Activated CD4-positive, alpha-beta T cell treated with anti-CD3 and anti-CD28 coated beads, Interleukin-2, amount 10 ng/mL, durations not matched to agents 24 days and 14 days (primary cell): ENCODE results near the gene PLEKHA7. TPM values are rescaled to one million over a fixed set of nuclear protein-coding genes. Genes with fewer than 3 reads are reported as not detected.

Experiments
- DNase-seq: peaks from one replicate; pipeline ENCODE4 v3.0.0; 2022
- H3K27ac Mint-ChIP-seq: one replicate; pipeline ENCODE4 v1.8.0; 2022; ENCODE audit warnings: mild to moderate bottlenecking, mixed read lengths
- H3K27me3 Mint-ChIP-seq: one replicate; pipeline ENCODE4 v1.8.0; 2022; ENCODE audit warnings: mixed read lengths
- H3K36me3 Mint-ChIP-seq: one replicate; pipeline ENCODE4 v1.8.0; 2022; ENCODE audit warnings: low read depth, mild to moderate bottlenecking, mixed read lengths
- H3K4me1 Mint-ChIP-seq: one replicate; pipeline ENCODE4 v1.8.0; 2021; ENCODE audit warnings: mixed read lengths
- H3K4me3 Mint-ChIP-seq: one replicate; pipeline ENCODE4 v1.8.0; 2022; ENCODE audit warnings: mild to moderate bottlenecking, moderate library complexity, mixed read lengths
- H3K9me3 Mint-ChIP-seq: one replicate; pipeline ENCODE4 v1.8.0; 2021; ENCODE audit warnings: mixed read lengths
- intact Hi-C: fragments of 100-400 bp; cut with micrococcal nuclease; formaldehyde crosslinking; loops from one replicate; pipeline ENCODE4 v1.15.1; 2023
- total RNA-seq: library from RNA; stranded (reverse); gene quantifications from 2 replicates; pipeline ENCODE4 v1.2.3, GENCODE V29; 2022

The PLEKHA7 gene
- total RNA-seq, 1 donor from 2014 or later, result 16.7 TPM

DNA sequence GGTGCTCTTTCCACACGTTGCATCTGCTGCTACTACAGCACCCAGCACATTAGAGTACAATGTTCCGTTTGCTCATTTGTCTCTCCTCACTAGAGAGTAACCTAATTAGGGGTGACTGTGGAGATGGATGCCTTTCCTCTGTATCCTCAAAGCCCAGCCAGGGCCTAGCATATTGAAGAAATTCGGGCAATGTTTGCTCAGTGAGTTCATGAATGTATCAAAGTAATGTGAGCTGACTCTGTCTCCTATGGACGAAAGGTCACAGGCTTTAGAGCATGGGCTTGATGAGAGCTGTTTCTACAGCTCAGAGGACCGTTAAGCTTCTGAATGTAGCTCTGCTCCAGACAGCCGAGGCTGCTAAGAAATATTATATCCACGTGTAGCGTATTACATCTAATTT lies 208.3 kb downstream of the PLEKHA7 start:
- H3K4me1 Mint-ChIP-seq, result peaks cover 3% of the 10 kb centered on the region
- no peaks in the 10 kb centered on the region for H3K27me3 Mint-ChIP-seq
- H3K36me3 Mint-ChIP-seq, result no peaks in the 10 kb centered on the region
- intact Hi-C loops, result no loop called here
- H3K4me3 Mint-ChIP-seq, result no peak overlapping the region
- no peak overlapping the region for H3K27ac Mint-ChIP-seq
- no peaks in the 10 kb centered on the region for H3K9me3 Mint-ChIP-seq
- DNase-seq, result no peak

DNA sequence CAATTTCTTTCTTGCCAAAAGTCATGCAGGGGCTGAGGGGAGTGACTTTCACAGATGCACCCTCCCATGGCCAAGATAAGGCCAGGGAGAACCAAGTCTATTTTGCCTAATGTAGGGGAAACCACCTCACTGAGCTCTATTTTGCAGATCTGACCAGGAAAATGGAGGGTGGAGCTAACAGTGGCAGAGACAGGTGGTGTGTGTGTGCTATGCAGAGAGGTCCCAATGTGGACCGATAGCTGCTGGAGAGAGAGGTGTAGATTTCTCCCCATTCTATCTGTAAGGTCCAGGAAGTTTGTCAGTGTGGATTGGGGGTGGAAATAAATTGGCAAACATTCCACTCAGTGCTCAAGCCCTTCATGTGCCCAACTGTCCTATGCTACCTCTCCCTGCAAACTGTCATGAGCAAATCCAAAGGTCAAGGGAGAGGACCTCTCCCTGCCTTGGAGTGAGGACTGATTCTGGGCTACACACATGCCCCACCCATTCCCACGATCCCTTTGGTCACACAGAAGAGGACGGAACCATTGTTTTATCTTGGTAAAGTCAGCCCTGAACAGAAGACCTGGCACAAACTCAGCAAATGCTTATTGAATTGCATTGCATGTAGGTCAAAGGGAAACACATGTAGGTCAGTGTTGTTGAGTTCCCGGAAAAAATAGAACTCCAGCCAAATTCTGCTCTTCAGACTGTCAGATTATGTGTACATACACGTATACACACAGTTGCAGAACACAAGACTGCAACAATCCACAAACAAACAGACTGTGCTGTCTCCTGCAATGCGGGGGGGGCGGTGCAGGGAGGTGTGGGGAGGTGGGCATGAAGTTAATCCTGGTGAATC lies 209.9 kb downstream of the PLEKHA7 start:
- Mint-ChIP-seq H3K9me3 (no peaks in the 10 kb centered on the region), H3K4me3 (no peak overlapping the region), H3K4me1 (peaks cover 14% of the 10 kb centered on the region), H3K27ac (no peak overlapping the region), H3K36me3 (no peaks in the 10 kb centered on the region), H3K27me3 (no peaks in the 10 kb centered on the region)
- intact Hi-C loops, result no loop called here
- DNase-seq, result no peak

DNA sequence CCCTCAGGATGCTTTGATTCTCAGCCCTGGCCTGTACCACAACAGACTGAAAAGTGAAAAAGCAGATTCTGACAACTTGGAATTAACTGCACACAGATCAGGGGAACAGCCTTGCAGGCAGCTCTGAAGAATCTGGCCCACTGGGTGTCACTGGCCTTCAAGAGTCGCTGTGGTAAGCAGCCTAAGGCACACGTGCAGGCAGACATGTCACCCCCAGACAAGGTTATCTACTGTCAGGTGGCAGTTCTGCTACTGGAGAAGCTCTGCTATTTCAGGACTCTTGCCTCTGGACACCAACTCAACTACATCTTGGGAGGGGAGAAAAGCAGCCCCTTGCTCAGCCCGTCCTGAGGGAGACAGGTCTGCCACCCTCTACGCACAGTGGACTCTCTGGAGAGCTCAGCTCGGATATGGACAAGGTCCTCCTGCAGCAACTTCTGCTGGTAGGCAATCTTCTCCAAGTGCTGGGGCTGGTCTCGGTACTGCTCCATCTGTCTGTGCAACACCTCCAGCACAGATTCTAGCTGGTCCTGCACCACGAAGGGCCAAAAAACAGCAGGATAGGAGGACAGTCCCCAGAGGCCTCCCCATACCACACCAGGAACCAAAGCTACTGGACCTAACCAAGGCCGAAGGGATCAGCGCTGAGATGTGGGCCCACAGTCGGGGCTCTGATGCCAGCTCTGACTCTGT lies 212.8 kb downstream of the PLEKHA7 start:
- no peak overlapping the region for H3K4me3 Mint-ChIP-seq
- H3K27me3 Mint-ChIP-seq, result no peaks in the 10 kb centered on the region
- intact Hi-C loops, result no loop called here
- DNase-seq, result no peak
- H3K9me3 Mint-ChIP-seq, result no peaks in the 10 kb centered on the region
- no peaks in the 10 kb centered on the region for H3K36me3 Mint-ChIP-seq
- peaks cover 25% of the 10 kb centered on the region for H3K4me1 Mint-ChIP-seq
- H3K27ac Mint-ChIP-seq, result no peak overlapping the region

DNA sequence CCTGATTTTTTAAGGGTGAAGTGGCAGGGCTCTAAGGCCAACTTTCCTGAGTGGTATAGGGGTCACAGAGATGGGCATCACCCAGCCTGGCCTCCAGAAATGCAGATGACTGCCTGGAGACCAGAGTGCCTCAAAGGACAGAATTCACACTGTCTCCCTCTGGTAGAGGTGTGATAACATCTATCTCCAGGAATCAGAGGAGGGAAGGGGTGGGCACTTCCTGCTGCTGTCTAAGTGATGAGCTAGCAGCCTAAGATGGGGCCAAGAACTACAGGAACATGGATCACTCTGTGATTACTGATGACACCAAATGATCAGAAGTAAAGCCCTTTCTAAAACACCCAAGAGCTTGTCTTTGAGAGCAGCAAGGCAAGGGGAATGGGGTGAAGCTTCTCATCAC lies 213.8 kb downstream of the PLEKHA7 start:
- Mint-ChIP-seq H3K9me3 (no peaks in the 10 kb centered on the region), H3K27me3 (no peaks in the 10 kb centered on the region), H3K4me1 (peaks cover 25% of the 10 kb centered on the region), H3K27ac (no peak overlapping the region), H3K4me3 (no peak overlapping the region), H3K36me3 (no peaks in the 10 kb centered on the region)
- intact Hi-C loops, result no loop called here
- no peak for DNase-seq

DNA sequence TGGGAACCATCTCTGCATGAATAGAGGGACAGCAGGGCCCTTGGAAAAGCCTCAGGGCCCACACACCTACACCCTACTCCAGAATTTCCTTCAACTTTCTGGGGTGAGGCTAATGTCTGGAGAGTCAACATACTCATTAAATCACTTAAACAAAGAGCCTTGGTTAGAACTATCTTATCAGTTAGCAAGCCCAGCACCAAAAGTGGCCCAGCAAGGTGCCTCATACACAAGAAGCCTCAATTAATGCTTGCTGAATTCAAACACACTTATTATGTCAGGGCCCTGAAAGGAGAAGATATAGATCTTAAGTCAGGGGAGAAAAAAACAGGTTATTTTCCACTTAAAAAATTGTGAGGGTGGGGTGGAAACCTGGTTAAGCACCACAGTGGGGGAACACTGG lies 214.3 kb downstream of the PLEKHA7 start:
- Mint-ChIP-seq H3K9me3 (no peaks in the 10 kb centered on the region), H3K27ac (no peak overlapping the region), H3K4me1 (peaks cover 29% of the 10 kb centered on the region), H3K27me3 (no peaks in the 10 kb centered on the region), H3K4me3 (no peak overlapping the region), H3K36me3 (peaks cover under 1% of the 10 kb centered on the region)
- intact Hi-C loops, result no loop called here
- no peak for DNase-seq

DNA sequence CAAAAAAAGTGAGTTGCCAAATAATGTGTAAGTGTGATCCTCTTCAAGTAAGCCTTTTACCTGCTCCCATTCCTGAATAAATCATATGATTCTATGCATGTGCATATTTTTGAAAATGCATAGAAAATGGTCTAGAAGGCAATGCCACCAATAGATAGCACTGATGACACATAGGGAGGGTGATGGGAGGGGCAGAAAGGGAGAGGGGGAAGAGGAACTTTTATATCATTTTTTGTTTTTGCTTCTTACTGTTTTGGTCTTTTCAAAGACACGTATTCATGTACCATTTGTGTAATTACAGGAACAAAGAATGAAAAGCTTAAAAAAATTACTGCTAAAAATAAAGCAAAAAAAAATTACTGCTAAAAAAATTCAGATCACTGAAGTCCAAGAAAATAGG lies 215.0 kb downstream of the PLEKHA7 start:
- Mint-ChIP-seq H3K27ac (no peak overlapping the region), H3K4me3 (no peak overlapping the region), H3K27me3 (no peaks in the 10 kb centered on the region), H3K9me3 (no peaks in the 10 kb centered on the region), H3K36me3 (peaks cover 2% of the 10 kb centered on the region), H3K4me1 (peaks cover 32% of the 10 kb centered on the region)
- DNase-seq, result no peak
- intact Hi-C loops, result no loop called here

DNA sequence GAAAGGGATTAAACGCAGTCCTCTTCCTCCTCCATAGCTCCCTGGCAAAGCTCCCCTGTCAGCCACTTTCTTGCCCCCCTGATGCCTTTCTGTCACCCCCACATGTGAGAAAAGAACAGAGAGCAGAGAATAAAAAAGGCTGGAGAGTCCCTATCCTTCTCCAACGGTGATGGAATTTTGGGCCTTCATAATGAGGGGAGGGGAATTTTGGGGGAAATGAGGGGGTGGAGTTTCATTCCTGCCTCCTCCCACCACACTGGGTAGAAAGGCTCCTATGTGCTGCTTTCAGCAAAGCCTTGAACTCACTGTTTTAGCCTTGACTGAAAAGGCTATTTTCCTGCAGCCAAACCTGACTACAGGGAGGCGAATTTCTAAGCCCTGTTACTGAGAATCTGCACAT lies 216.4 kb downstream of the PLEKHA7 start:
- no peak for DNase-seq
- Mint-ChIP-seq H3K27me3 (no peaks in the 10 kb centered on the region), H3K4me3 (no peak overlapping the region), H3K9me3 (no peaks in the 10 kb centered on the region), H3K27ac (peak overlapping the region; percentile 41), H3K36me3 (peaks cover 2% of the 10 kb centered on the region), H3K4me1 (peaks cover 32% of the 10 kb centered on the region)
- intact Hi-C loops, result no loop called here

DNA sequence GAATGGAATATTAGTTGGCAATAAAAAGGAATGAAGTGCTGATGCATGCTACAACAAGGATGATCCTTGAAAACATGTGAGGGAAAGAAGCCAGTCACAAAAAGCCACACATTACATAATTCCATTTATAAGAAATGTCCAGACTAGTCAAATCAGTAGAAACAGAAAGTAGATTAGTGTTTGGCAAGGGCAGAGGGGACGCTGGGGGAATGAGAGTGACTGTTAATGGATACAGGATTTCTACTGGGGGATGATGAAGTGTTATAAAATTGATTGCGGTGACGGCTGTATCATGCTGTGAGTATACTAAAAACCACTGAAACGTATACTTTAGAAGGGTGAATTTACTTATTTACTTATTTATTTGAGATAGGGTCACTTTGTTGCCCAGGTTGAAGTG lies 217.9 kb downstream of the PLEKHA7 start:
- no peak overlapping the region for H3K27ac Mint-ChIP-seq
- H3K9me3 Mint-ChIP-seq, result no peaks in the 10 kb centered on the region
- H3K4me3 Mint-ChIP-seq, result no peak overlapping the region
- intact Hi-C loops, result no loop called here
- no peak for DNase-seq
- no peaks in the 10 kb centered on the region for H3K27me3 Mint-ChIP-seq
- peaks cover 40% of the 10 kb centered on the region for H3K4me1 Mint-ChIP-seq
- peaks cover 2% of the 10 kb centered on the region for H3K36me3 Mint-ChIP-seq

DNA sequence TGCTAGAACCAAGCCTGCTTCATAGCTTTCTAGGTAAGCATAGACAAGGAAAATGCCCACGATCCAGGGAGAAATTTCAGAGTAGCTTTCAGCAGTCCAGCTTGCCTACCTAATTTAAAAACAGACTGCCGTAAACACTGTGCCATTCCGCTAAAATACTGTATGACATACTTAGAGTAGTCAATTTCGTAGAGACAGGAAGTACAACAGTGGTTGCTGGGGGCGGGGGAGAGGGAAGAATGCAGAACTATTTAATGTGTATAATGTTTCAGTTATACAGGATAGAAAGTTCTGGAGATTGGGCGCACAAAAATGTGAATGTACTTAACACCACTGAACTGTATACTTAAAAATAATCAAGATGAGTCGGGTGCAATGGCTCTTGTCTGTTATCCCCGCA lies 219.1 kb downstream of the PLEKHA7 start:
- no peaks in the 10 kb centered on the region for H3K9me3 Mint-ChIP-seq
- intact Hi-C loops, result no loop called here

DNA sequence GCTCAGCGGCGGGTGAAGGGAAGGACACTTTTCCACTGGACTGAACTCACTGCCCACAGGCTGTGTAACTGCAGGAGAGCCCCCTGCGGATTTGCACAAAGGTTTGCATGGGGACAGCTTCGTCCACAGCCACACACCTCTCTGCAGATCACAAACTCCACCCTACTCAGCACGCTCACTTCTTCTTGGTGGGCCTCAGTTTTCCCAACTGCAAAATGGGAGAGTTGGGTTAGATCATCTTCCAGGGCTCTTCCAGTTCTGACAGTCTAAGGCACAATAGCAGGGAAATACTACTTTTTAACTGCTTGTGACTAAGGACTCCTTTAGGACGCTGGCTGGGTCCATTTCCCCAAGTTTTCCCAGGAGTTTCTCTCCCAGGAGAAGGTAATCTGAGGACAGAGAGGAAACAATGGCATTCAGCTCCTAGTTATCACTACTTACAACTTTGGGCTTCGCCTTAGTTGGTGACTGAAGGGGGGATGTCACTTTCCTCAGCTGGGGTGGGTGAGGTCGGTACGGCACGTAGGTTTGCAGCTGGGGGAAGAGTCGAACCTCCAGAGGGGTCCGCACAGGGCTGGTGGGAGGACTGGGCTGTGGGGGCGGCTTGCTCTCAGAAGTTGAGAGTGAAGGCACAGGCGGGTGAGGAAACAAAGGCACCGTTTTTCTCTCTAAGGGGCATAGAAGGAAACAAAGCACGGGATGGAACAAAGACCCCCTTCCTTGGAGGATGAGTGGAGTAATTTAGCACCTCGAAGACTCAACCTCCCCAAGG lies 220.0 kb downstream of the PLEKHA7 start:
- Mint-ChIP-seq H3K4me1 (peaks cover 29% of the 10 kb centered on the region), H3K4me3 (no peak overlapping the region), H3K36me3 (peaks cover 2% of the 10 kb centered on the region), H3K9me3 (no peaks in the 10 kb centered on the region), H3K27me3 (no peaks in the 10 kb centered on the region), H3K27ac (no peak overlapping the region)
- DNase-seq, result no peak
- intact Hi-C loops, result no loop called here

More for the DNA sequence above, 219.1 kb downstream of the PLEKHA7 start:
- no peak for DNase-seq
- peaks cover 36% of the 10 kb centered on the region for H3K4me1 Mint-ChIP-seq
- H3K4me3 Mint-ChIP-seq, result no peak overlapping the region
- H3K36me3 Mint-ChIP-seq, result peaks cover 2% of the 10 kb centered on the region
- no peaks in the 10 kb centered on the region for H3K27me3 Mint-ChIP-seq
- peak overlapping the region; percentile 64 for H3K27ac Mint-ChIP-seq

DNA sequence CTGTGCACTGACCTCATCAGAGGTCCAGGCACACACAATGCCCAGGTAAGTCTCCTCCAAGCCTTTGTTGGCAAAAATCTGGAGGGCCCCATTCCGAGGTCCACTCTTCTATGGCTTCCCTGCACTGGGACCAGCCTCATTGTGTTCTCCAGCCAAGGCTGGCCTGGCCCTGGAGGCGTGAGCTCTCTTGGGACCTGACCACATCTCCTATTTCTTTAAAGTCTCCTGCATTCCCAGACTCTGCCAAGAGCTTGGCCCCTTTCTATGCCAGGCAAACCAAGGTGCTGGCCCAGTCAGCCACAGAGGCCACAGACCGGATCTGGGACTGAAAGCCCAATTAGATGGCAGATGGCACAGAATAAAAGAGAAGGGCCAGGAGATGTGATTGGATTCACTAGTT lies 220.7 kb downstream of the PLEKHA7 start:
- Mint-ChIP-seq H3K4me1 (peaks cover 29% of the 10 kb centered on the region), H3K27ac (peak overlapping the region; percentile 25), H3K9me3 (no peaks in the 10 kb centered on the region), H3K36me3 (peaks cover 2% of the 10 kb centered on the region), H3K4me3 (no peak overlapping the region), H3K27me3 (no peaks in the 10 kb centered on the region)
- DNase-seq, result no peak
- intact Hi-C loops, result no loop called here

DNA sequence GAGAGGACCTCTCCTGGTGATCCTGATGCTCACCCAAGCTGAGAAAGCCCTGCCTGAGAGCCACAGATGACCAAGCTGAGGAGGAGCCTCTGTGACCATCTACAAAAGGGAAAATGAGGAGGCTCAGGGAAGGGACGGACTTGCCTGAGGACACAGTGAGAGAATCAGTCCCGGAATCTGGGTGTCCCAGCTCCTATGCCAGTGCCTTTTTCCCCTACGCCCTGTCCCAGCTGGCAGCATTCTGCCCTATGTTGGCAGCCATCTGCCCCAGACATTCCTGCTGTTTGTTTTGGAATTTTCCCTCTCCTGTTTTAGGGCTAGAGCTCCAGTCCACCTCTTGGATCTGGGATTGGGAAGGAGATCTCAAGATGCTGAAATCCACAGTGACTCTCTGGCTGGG lies 221.2 kb downstream of the PLEKHA7 start:
- H3K36me3 Mint-ChIP-seq, result peaks cover 2% of the 10 kb centered on the region
- intact Hi-C loops, result no loop called here
- no peaks in the 10 kb centered on the region for H3K9me3 Mint-ChIP-seq
- no peak for DNase-seq
- H3K27ac Mint-ChIP-seq, result no peak overlapping the region
- H3K4me1 Mint-ChIP-seq, result peaks cover 25% of the 10 kb centered on the region
- no peaks in the 10 kb centered on the region for H3K27me3 Mint-ChIP-seq
- H3K4me3 Mint-ChIP-seq, result no peak overlapping the region

DNA sequence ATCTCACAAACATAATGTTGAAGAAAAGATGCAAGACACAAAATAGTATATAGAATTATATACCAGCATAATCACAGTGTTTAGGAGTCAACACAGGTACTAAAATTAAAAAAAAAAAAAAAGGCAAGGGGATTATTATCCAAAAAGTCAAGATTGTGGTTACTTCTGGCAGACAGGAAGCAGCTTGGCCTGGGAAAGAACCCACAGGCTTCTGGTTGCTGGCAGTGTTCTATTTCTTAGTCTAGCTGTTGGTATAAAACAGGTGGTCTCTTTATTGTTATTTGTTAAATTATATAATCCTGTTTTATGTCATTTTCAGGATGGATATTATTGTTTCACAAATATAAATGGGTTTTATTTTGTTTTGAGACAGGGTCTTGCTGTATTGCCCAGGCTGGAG lies 221.8 kb downstream of the PLEKHA7 start:
- Mint-ChIP-seq H3K9me3 (no peaks in the 10 kb centered on the region), H3K36me3 (peaks cover 2% of the 10 kb centered on the region), H3K27me3 (no peaks in the 10 kb centered on the region), H3K4me1 (peaks cover 21% of the 10 kb centered on the region), H3K27ac (no peak overlapping the region), H3K4me3 (no peak overlapping the region)
- DNase-seq, result no peak
- intact Hi-C loops, result no loop called here
